ENCODE data around the gene ZNF346.
A peak's percentile ranks its signal among the peaks of the same experiment; 100 is the strongest.
"Not testable (repeated sequence)": the region's sequence is repeated elsewhere in the genome, so short reads cannot be mapped to it uniquely, and the experiment has no call there.

ZNF346 gene

GRCh38 chr5:177022386-177023302, at the start of gene ZNF346:
ZNF346 (plus strand) TSS chr5:177022696; CDS start chr5:177022739, 43 bp downstream.
- peak within 1 kb of the TSS; percentile 71 for H3K4me3 ChIP-seq (ENCODE audit: low read length)
- no peaks in the 10 kb centered on the region for H3K27me3 ChIP-seq (ENCODE audit: control insufficient read depth, insufficient read depth, low read length)
- no peaks in the 10 kb centered on the region for H3K9me3 ChIP-seq (ENCODE audit: control insufficient read depth, low read length)
- no peaks in the 10 kb centered on the region for H3K36me3 ChIP-seq (ENCODE audit: control insufficient read depth, insufficient read depth, low read length)
- H3K4me1 ChIP-seq (ENCODE audit: control insufficient read depth, insufficient read depth, low read length), result peaks cover 7% of the 10 kb centered on the region
- peak within 1 kb of the TSS; percentile 71 for H3K9ac ChIP-seq (ENCODE audit: low read length)

GRCh38 chr5:176979669-176980068, 42.8 kb upstream of the ZNF346 start:
- Histone ChIP-seq H3K4me3 (ENCODE audit: low read length) (no peak overlapping the region), H3K9me3 (ENCODE audit: control insufficient read depth, low read length) (no peaks in the 10 kb centered on the region), H3K9ac (ENCODE audit: low read length) (no peak overlapping the region), H3K36me3 (ENCODE audit: control insufficient read depth, insufficient read depth, low read length) (no peaks in the 10 kb centered on the region), H3K4me1 (ENCODE audit: control insufficient read depth, insufficient read depth, low read length) (no peaks in the 10 kb centered on the region), H3K27me3 (ENCODE audit: control insufficient read depth, insufficient read depth, low read length) (no peaks in the 10 kb centered on the region)

GRCh38 chr5:176980818-176981217, 41.7 kb upstream of the ZNF346 start:
- H3K4me1 ChIP-seq (ENCODE audit: control insufficient read depth, insufficient read depth, low read length), result no peaks in the 10 kb centered on the region
- no peaks in the 10 kb centered on the region for H3K36me3 ChIP-seq (ENCODE audit: control insufficient read depth, insufficient read depth, low read length)

GRCh38 chr5:176983112-176983511, 39.4 kb upstream of the ZNF346 start:
- H3K9me3 ChIP-seq (ENCODE audit: control insufficient read depth, low read length); H3K4me3 ChIP-seq (ENCODE audit: low read length); H3K36me3 ChIP-seq (ENCODE audit: control insufficient read depth, insufficient read depth, low read length); H3K9ac ChIP-seq (ENCODE audit: low read length); H3K27me3 ChIP-seq (ENCODE audit: control insufficient read depth, insufficient read depth, low read length); H3K4me1 ChIP-seq (ENCODE audit: control insufficient read depth, insufficient read depth, low read length): not testable (repeated sequence)

More at GRCh38 chr5:176980818-176981217, 41.7 kb upstream of the ZNF346 start:
- H3K9ac ChIP-seq (ENCODE audit: low read length), result no peak overlapping the region
- no peaks in the 10 kb centered on the region for H3K9me3 ChIP-seq (ENCODE audit: control insufficient read depth, low read length)
- no peak overlapping the region for H3K4me3 ChIP-seq (ENCODE audit: low read length)
- no peaks in the 10 kb centered on the region for H3K27me3 ChIP-seq (ENCODE audit: control insufficient read depth, insufficient read depth, low read length)

GRCh38 chr5:176983593-176983992, 38.9 kb upstream of the ZNF346 start:
- not testable (repeated sequence) for H3K36me3 ChIP-seq (ENCODE audit: control insufficient read depth, insufficient read depth, low read length); H3K4me3 ChIP-seq (ENCODE audit: low read length); H3K27me3 ChIP-seq (ENCODE audit: control insufficient read depth, insufficient read depth, low read length); H3K4me1 ChIP-seq (ENCODE audit: control insufficient read depth, insufficient read depth, low read length); H3K9ac ChIP-seq (ENCODE audit: low read length); H3K9me3 ChIP-seq (ENCODE audit: control insufficient read depth, low read length)

- H3K27me3 ChIP-seq (ENCODE audit: control insufficient read depth, insufficient read depth, low read length); H3K36me3 ChIP-seq (ENCODE audit: control insufficient read depth, insufficient read depth, low read length); H3K4me3 ChIP-seq (ENCODE audit: low read length); H3K9me3 ChIP-seq (ENCODE audit: control insufficient read depth, low read length); H3K9ac ChIP-seq (ENCODE audit: low read length); H3K4me1 ChIP-seq (ENCODE audit: control insufficient read depth, insufficient read depth, low read length): not testable (repeated sequence)
These were observed 38.3 kb upstream of the ZNF346 start for GRCh38 chr5:176984176-176984575.

- Histone ChIP-seq H3K9me3 (ENCODE audit: control insufficient read depth, low read length) (no peaks in the 10 kb centered on the region), H3K4me1 (ENCODE audit: control insufficient read depth, insufficient read depth, low read length) (no peaks in the 10 kb centered on the region), H3K4me3 (ENCODE audit: low read length) (no peak overlapping the region), H3K36me3 (ENCODE audit: control insufficient read depth, insufficient read depth, low read length) (no peaks in the 10 kb centered on the region), H3K27me3 (ENCODE audit: control insufficient read depth, insufficient read depth, low read length) (no peaks in the 10 kb centered on the region), H3K9ac (ENCODE audit: low read length) (no peak overlapping the region)
These were observed 37.0 kb upstream of the ZNF346 start for GRCh38 chr5:176985516-176985915.

- no peak overlapping the region for H3K4me3 ChIP-seq (ENCODE audit: low read length)
- no peaks in the 10 kb centered on the region for H3K36me3 ChIP-seq (ENCODE audit: control insufficient read depth, insufficient read depth, low read length)
- H3K4me1 ChIP-seq (ENCODE audit: control insufficient read depth, insufficient read depth, low read length), result no peaks in the 10 kb centered on the region
- no peak overlapping the region for H3K9ac ChIP-seq (ENCODE audit: low read length)
- H3K27me3 ChIP-seq (ENCODE audit: control insufficient read depth, insufficient read depth, low read length), result no peaks in the 10 kb centered on the region
- H3K9me3 ChIP-seq (ENCODE audit: control insufficient read depth, low read length), result no peaks in the 10 kb centered on the region
These were observed 36.2 kb upstream of the ZNF346 start for GRCh38 chr5:176986280-176986679.

- H3K36me3 ChIP-seq (ENCODE audit: control insufficient read depth, insufficient read depth, low read length), result no peaks in the 10 kb centered on the region
These were observed 34.9 kb upstream of the ZNF346 start for GRCh38 chr5:176987583-176987982.

GRCh38 chr5:176993081-176993480, 29.4 kb upstream of the ZNF346 start:
- H3K4me3 ChIP-seq (ENCODE audit: low read length); H3K9ac ChIP-seq (ENCODE audit: low read length); H3K4me1 ChIP-seq (ENCODE audit: control insufficient read depth, insufficient read depth, low read length); H3K9me3 ChIP-seq (ENCODE audit: control insufficient read depth, low read length); H3K27me3 ChIP-seq (ENCODE audit: control insufficient read depth, insufficient read depth, low read length); H3K36me3 ChIP-seq (ENCODE audit: control insufficient read depth, insufficient read depth, low read length): not testable (repeated sequence)

More at GRCh38 chr5:176987583-176987982, 34.9 kb upstream of the ZNF346 start:
- H3K9me3 ChIP-seq (ENCODE audit: control insufficient read depth, low read length), result no peaks in the 10 kb centered on the region
- H3K4me1 ChIP-seq (ENCODE audit: control insufficient read depth, insufficient read depth, low read length), result no peaks in the 10 kb centered on the region
- H3K27me3 ChIP-seq (ENCODE audit: control insufficient read depth, insufficient read depth, low read length), result no peaks in the 10 kb centered on the region
- no peak overlapping the region for H3K4me3 ChIP-seq (ENCODE audit: low read length)
- H3K9ac ChIP-seq (ENCODE audit: low read length), result no peak overlapping the region

GRCh38 chr5:176994460-176995121, 27.9 kb upstream of the ZNF346 start:
- Histone ChIP-seq H3K9ac (ENCODE audit: low read length) (no peak overlapping the region), H3K36me3 (ENCODE audit: control insufficient read depth, insufficient read depth, low read length) (no peaks in the 10 kb centered on the region), H3K4me1 (ENCODE audit: control insufficient read depth, insufficient read depth, low read length) (no peaks in the 10 kb centered on the region), H3K9me3 (ENCODE audit: control insufficient read depth, low read length) (no peaks in the 10 kb centered on the region), H3K4me3 (ENCODE audit: low read length) (no peak overlapping the region), H3K27me3 (ENCODE audit: control insufficient read depth, insufficient read depth, low read length) (no peaks in the 10 kb centered on the region)

GRCh38 chr5:176995122-176995490, 27.4 kb upstream of the ZNF346 start:
- no peaks in the 10 kb centered on the region for H3K9me3 ChIP-seq (ENCODE audit: control insufficient read depth, low read length)
- H3K4me3 ChIP-seq (ENCODE audit: low read length), result no peak overlapping the region
- no peaks in the 10 kb centered on the region for H3K4me1 ChIP-seq (ENCODE audit: control insufficient read depth, insufficient read depth, low read length)
- no peaks in the 10 kb centered on the region for H3K36me3 ChIP-seq (ENCODE audit: control insufficient read depth, insufficient read depth, low read length)
- no peak overlapping the region for H3K9ac ChIP-seq (ENCODE audit: low read length)
- H3K27me3 ChIP-seq (ENCODE audit: control insufficient read depth, insufficient read depth, low read length), result no peaks in the 10 kb centered on the region

All from mucosa of stomach (tissue), 1 donor.